NCI-H1417 treated with DMSO at 0.1 percent for 48 hours (cell line): Measurements from ENCODE around the gene PTPRA.

ENCODE experiments used
- DNase-seq: peaks from one replicate; lab custom pipeline; 2025; lab: John Stamatoyannopoulos, UW

The PTPRA gene

GRCh38 chr20:2849529-2849928 is 23.8 kb upstream of the PTPRA start:
- DNase-seq: no peak

- DNase-seq: no peak
These were observed 22.2 kb upstream of the PTPRA start for GRCh38 chr20:2851086-2851485.

- no peak for DNase-seq
These were observed 14.7 kb upstream of the PTPRA start for GRCh38 chr20:2858591-2858990.

- no peak for DNase-seq
These were observed 13.8 kb upstream of the PTPRA start for GRCh38 chr20:2859330-2860121.

GRCh38 chr20:2864626-2865025 is 8.7 kb upstream of the PTPRA start:
- DNase-seq: no peak

GRCh38 chr20:2865101-2865500 is 8.2 kb upstream of the PTPRA start:
- no peak for DNase-seq

GRCh38 chr20:2865630-2866029 is 7.7 kb upstream of the PTPRA start:
- no peak for DNase-seq

- DNase-seq: no peak
These were observed 7.0 kb upstream of the PTPRA start for GRCh38 chr20:2866236-2866635.

- no peak for DNase-seq
These were observed 6.0 kb upstream of the PTPRA start for GRCh38 chr20:2867081-2867864.

GRCh38 chr20:2869381-2869780 is 3.9 kb upstream of the PTPRA start:
- no peak for DNase-seq

- DNase-seq: no peak
These were observed 2.2 kb upstream of the PTPRA start for GRCh38 chr20:2871111-2871465.

- DNase-seq: no peak
These were observed 1.4 kb upstream of the PTPRA start for GRCh38 chr20:2871661-2872458.

- DNase-seq: no peak
These were observed 747 bp upstream of the PTPRA start for GRCh38 chr20:2872459-2873009.

GRCh38 chr20:2873747-2874041 is 413 bp downstream of the PTPRA start:
- DNase-seq: no peak

- DNase-seq: no peak
These were observed 1.2 kb downstream of the PTPRA start for GRCh38 chr20:2874456-2874855.

GRCh38 chr20:2875690-2876203 is 2.5 kb downstream of the PTPRA start:
- DNase-seq: no peak

GRCh38 chr20:2878515-2878914 is 5.2 kb downstream of the PTPRA start:
- no peak for DNase-seq

- no peak for DNase-seq
These were observed 5.9 kb downstream of the PTPRA start for GRCh38 chr20:2879146-2879545.

- no peak for DNase-seq
These were observed 7.4 kb downstream of the PTPRA start for GRCh38 chr20:2880650-2881049.

- DNase-seq: no peak
These were observed 10.7 kb downstream of the PTPRA start for GRCh38 chr20:2883726-2884637.

GRCh38 chr20:2887715-2888114 is 14.4 kb downstream of the PTPRA start:
- no peak for DNase-seq
